Measurements from ENCODE around the gene RNPS1.
"Not testable (repeated sequence)": the region's sequence is repeated elsewhere in the genome, so short reads cannot be mapped to it uniquely, and the experiment has no call there.

Gene RNPS1

DNA sequence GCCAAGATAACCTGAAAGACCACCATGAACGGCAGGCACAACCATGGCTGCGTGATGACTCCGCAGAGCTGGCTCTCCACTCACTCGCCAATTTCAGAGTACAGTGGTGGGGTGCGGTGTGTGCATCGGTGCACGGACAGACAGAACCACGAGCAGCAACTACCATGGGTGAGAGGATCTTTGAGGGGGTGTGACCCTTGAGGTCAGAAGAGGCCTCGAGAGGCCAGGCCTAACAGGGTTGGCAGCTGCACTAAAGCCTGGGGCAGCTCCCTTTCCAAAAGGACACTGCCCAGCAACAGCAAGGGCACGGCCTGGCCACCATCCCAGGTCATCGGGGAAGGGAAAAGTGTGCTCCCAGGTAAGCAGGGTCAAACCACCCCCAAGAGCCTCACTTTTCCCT is 14.6 kb downstream of the RNPS1 start:
- DNase-seq: no peak

DNA sequence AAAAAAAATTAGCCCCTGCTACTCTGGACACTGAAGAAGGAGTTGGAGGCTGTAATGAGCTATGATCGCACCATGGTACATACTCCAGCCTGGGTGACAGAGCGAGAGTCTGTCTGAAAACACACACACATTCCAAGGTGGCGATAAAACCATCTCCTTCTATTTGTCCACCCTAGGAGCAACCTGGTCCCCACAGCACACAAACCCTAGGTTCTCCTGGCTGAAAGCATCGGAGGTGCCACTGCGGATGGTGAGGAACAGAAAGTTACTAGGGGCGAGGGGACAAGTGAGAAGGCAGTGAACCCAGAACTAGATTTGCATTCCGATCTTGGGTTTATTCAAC is 15.1 kb downstream of the RNPS1 start:
- no peak for DNase-seq

DNA sequence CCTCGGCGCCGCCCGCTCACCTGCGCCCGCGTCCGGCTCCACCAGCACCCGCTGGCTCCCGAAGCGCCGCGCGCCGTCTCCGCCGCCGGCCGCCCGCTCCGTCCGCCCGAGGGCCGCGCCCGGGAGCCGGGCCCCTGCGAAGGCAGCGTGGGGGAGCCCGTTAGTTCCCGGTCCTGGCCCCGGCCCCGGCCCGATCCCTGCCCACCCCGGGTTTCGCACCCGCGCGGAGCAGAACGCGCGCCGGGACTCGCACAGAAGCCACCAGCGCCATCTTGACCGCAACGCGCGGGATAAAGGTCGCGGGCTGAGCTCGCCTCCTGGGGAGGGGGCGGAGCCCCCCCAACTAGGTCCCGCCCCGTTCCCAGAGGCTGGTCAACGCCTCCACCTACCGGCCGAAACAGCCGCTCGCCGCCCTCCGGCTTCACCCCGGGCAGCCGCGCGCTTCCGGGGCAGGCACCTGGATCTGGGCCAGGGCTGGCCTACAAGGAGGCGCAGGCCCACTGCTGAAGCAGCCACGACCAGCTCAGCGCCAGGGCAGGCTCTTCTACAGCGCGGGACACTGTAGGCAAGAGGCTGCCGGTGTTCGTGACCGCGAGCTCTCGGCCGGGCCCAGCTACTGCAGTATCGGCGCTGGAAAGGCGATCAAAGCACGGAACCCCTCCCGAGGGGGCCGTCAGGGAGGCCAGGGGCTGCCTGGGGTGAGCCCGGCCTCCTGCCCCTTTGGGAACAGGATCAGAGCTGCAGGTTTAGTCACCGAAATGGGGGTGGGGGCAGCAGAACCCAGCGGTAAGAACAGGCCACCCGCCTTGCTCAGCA is 16.4 kb downstream of the RNPS1 start, which contains the start of gene ECI1:
TSS of gene ECI1 (minus strand) at position 292 of the 816 bp plus-strand sequence. CDS start at position 271, 21 bp downstream.
- peak; percentile 92 to 98 (median 95) for DNase-seq

DNA sequence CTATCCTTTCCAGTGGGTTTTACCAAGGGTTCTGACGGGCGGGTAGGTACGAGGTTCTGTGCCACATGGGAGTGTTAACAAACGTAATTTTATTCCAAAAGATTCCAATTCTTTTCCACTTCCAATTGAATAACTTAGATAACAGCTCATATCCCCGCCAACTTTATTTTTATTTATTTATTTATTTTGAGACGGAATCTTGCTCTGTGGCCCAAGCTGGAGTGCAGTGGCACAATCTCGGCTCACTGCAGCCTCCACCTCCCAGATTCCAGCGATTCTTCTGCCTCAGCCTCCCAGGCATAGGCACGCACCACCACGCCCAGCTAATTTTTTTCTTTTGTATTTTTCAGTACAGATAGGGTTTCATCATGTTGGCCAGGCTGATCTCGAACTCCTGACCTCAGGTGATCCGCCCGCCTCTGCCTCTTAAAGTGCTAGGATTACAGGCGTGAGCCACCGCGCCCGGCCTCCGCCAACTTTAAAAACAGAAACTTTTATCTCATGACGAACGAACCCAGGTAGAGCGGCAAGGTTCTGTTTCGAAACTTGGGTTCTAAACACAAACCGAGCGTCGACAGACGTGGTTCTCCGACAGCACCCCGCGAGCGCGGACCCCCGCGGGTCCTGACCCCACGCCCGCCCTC is 17.2 kb downstream of the RNPS1 start:
- DNase-seq: peak in 1 of 3 experiments; percentile 72

DNA sequence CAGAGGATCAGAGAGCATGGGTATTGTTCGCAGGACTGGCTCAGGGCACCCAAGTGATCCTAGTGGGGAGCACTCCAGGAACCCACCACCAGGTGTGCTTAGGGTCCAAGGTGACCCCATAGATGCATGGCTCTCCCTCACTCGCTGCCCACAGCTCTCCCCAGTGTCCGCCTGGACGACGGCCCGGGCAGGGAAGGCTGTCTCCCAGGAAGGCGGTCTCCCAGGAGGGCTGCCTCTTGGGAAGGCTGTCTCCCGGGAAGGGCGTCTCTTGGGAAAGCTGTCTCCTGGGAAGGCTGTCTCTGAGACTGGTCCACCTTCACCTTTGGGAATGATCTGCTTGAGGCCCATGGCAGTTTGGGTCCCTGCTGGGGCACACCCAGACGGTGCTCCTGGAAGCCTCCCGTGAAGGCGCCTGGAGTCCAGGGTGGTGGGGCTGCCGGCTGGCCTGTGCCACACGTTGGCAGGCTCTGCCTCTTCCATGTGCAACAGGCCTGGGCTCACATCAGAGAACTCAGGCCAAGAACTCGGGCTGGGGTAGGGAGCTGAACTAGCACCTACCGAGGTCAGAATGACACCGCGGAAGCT is 21.5 kb downstream of the RNPS1 start:
- DNase-seq: no peak

DNA sequence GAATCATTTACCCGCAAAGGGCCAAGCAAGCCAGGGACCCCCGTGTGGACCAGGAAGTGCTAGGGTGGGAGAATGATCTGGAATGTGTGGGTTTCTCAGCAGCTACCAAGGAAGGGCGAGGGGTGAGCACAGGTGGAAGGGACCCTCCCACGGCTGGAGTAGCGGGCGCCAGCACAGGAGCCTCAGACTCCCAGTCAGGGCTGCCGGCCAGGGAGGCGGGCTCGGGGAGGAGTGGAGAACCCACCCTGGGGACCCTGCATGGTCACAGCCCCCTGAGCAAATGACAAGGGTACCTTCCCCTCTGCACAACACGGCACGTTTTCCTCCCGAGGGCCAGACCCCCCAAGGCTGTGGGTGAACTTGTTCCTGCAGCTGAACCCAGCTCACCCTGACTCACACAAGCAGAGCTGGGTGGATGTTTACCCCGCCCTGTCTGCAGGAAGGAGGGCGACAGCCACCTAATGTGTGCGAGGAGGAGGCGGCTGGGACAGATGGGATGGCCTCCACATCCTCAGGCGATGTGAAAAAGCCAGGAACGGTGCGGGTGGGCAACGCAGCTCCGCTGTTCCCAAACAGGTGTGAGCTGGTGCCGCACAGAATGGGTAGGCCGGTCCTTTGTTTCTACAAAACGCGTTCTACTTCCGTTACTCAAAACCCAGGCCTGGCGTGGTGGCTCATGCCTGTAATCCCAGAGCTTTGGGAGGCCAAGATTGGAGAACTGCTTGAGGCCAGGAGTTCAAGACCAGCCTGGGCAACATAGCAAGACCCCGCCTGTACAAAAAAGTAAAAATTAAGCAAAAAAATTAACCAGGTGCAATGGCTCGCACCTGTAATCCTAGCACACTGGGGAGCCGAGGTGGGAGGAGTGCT is 22.8 kb downstream of the RNPS1 start:
- no peak for DNase-seq

DNA sequence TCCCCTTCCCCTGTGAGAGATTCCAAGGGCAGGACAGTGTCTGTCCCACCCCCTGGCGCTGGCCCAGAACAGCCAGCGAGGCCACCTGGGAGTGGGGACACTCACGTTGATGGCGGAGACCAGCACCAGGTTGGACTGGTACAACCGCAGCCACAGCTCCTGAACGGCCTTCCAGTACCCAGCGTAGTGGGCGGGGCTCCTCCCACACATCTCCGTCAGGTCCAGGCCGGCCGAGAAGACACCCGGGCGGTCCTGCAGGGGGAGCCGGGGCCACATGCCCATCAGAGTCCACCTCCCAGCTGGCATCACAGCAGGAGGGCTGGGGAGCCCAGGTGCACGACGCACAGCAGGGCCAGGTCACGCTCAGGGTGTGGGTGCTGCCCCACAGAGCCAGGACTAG is 23.6 kb downstream of the RNPS1 start:
- DNase-seq: peak in 1 of 3 experiments; percentile 29

DNA sequence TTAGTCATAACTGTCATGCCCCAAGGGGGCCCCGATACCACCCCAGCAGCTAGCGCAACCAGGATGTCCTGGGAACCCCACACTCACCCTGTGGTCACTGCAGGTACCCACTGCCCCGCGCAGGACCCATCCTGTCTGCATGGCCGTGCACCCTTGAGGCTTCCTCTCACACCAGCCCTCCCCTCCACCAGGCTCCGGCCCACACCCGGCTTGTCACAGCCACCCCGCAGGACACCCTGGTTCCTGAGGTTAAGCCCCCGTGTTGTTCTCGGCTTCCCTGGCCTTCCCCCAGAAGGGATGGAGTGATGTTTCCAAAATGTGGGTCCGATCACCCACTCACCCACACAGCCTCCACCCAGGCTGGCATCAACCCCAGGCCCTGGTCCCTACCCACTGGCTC is 24.1 kb downstream of the RNPS1 start:
- DNase-seq: no peak

DNA sequence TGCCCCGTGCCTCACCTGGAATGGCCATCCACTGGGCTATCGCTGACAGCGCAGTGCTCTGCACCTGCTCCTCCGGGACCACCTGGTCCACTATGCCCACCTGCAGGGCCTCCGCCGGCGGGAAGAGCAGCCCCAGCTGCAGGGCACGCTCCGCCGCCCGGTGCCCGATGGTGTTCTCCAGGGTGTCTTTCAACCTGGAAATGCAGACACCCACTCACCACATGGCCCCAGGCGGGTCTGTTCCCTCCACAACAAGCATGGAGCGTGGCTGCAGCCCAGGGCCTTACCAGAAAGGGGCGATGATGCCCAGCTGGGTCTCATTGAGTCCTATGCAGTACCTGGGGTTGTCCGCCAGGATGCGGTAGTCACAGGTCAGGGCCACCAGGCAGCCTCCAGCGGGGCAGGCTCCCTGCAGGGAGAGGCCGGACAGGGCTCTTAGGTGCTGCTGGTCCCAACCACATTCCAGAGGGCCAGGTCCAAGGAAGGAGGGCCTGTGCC is 24.8 kb downstream of the RNPS1 start:
- DNase-seq: no peak

DNA sequence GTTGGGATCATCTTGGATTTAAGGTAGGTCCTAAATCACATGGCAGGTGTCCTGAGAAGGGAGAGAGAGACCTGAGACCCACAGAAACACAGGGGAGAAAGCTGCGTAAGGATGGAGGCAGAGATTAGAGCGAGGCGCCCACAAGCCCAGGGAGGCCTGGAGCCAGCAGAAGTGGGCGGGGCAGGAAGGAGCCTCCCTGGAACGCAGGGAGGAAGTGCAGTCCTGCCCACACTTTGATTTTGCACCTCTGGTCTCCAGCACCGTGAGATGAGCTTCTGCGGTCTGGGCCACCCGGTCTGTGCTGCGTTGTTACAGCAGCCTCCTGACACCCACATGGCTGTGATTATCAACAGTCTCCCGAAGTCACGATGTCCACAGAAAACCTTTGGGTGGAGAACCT is 25.3 kb downstream of the RNPS1 start:
- no peak for DNase-seq

DNA sequence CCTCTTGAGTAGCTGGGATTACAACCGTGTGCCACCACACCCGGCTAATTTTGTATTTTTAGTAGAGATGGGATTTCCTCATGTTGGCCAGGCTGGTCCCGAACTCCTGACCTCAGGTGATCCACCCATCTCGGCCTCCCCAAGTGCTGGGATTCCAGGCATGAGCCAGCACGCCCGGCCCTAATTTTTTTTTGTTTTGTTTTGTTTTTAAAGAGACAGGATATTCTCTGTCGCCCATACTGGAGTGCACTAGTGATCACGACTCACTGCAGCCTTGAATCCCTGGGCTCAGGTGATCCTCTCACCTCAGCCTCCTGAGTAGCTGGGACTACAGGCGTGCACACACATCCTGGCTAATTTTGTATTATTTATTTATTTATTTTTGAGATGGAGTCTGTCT is 27.6 kb downstream of the RNPS1 start:
- DNase-seq: not testable (repeated sequence)

DNA sequence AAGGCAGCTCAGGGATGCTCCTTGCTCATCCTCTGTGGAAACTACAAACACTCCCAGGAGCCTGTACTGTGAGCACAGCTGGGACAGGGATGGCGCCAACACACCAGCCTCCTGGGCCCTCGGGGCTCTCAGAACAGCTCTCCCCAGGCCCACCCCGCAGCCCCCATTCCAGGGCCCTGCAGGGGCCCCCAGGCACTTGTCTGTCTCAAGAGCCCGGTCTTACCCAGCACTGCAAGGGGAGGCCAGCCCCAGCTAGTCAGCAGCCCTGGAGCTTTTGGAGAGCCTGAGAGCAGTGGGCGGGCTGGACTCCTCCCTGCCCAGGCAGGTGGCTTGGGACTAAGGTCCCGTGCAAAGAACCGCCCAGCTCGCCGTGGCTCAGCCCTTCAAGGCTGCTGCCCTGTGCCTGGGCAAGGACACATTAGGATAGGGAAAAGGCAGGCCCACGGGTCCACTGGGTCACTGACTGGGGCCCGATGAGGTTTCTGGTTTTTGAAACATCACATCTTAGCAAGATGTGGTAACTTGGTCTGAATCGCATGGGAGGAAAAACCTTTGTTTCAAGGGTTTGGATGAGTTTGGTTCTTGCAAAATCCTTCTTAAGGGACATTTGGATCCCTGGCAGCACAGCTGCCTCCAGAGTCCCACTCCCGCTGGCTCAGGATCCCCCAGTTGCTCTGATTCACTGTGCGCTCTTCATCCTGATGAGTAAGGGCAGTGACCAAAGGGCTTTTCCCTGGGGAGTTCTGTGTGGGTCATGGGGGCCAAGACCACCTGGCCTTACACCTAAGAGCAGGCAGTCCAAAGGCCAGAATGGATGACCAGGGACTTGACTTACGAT is 28.9 kb downstream of the RNPS1 start:
- DNase-seq: peak in 1 of 3 experiments; percentile 69

DNA sequence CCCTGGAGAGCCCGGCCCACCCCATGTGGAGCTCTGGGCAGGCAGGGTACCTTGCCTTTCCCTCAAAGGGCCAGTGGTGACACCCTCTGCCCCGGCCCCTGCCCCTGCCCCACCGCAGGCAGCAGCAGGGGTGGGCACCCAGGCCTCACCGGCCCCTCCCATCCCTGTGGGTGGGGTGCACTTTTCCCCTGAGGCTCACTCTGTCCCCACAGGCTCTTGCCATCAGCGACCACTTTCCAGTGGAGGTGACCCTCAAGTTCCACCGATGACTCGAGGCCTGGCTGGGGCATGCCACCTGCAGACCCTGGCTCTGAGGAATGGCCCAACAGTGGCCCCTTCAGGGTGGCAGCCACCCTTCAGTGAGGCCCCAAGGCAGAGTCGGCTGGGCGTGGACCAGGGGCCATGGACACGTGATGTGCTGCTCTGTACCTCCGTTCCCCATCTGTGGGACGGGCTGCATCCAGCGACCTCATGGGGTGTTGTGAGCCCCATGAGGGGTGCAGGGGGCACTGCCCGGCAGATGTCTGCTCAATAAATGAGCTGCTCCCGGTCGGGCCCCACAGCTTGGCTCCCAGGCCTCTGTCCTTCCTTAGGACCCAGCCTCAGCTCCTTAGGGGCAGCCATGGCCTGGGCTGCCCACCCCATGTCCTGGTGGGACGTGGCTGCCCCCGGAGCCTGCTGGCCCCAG is 29.6 kb downstream of the RNPS1 start:
- DNase-seq: no peak

DNA sequence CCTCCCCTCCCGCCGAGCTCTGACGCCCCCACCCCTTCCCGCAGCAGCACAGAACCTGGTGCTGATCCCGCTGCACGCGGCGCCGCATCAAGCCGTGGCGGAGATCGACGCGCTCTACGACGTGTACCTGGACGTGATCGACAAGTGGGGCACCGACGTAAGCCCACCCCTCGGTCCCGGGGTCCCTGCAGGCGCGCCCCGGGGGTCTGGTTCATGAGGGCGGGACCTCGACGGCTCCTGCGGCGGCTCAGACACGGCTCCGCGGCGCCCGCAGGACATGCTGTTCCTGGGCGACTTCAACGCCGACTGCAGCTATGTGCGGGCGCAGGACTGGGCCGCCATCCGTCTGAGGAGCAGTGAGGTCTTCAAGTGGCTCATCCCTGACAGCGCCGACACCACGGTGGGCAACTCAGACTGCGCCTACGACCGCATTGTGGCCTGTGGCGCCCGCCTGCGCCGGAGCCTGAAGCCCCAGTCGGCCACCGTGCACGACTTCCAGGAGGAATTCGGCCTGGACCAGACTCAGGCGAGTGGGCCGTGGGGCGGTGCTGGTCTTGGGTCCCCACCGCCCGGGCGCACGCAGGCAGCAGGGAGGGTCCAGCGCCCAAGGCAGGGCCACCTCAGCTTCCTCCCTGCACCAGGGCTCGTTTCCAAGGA is 30.3 kb downstream of the RNPS1 start:
- no peak for DNase-seq

DNA sequence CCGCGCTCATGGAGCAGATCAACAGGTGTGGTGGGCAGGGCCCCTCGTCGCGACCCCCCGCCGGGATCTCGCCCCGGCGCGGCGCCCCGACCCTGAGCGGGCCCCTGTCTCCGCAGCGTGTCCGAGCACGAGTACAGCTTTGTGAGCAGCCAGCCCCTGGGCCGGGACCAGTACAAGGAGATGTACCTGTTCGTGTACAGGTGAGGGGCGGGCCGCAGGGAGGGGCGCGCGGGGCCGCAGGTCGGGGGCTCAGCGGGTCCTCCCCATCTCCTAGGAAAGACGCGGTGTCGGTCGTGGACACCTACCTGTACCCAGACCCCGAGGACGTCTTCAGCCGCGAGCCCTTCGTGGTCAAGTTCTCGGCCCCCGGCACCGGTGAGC is 30.8 kb downstream of the RNPS1 start:
- no peak for DNase-seq

DNA sequence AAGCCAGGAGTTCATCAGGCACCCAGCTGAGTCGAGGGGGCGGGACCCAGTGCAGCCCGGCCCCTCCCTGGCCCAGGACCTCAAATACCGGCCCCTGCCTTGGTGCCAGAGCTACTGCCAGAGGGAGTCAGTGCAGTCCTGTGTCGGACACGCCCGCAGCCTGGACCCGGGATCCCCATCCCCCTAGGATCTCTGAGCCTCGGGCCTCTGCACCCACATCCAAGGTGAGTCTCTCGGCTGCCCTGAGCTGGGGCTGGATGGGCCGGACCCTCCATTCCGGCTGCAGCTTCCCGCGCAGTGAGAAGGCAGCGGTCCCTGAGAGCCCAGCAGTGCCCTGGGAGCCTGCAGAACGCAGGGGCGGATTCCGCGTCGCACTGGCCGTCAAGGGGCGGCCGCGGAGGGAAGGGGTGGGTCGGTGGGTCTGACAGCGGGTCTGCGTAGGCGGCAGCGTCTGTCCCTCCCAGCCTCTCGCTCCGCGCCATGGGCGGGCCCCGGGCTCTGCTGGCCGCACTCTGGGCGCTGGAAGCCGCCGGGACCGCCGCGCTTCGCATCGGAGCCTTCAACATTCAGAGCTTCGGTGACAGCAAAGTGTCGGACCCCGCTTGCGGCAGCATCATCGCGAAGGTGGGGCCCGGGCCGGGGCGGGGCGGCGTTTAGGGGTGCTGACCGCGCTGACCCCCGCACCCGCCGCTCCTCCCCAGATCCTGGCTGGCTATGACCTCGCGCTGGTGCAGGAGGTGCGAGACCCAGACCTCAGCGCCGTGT is 31.4 kb downstream of the RNPS1 start, which contains the start of gene DNASE1L2:
TSS of gene DNASE1L2 (plus strand) at position 108 of the 765 bp plus-strand sequence. CDS start at position 481, 373 bp downstream.
- no peak for DNase-seq

DNA sequence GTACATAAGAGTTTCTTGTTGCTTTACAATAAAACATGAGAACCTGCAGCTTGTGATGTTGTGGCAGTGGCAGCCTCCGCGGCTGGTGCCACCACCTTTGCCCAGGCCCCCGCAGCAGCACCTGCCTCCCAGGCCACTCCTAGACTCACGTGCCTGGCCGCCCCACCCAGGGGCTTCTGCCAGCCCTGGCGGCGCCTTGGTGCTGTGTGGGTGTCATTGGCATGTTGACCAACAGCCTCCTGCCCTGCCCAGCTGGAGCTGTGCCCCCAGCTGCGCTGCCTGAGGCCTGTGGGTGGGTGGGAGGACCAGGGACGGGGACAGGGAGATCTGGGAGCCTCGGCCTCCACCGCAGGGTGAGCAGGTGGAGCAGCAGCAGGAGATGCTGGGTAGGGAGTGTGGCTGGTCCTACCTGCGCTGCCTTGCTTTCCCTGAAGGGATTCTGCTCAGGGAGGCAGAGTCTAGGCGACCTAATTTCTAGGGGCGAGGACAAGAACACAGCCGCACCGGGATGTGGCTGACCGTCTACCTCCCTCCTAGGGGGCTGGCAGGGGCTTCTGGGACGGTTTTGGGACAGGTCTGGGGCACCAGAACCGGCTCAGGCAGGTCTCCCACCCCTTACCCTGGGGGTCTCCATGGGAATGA is 32.1 kb downstream of the RNPS1 start:
- peak in 1 of 3 experiments; percentile 21 for DNase-seq

DNA sequence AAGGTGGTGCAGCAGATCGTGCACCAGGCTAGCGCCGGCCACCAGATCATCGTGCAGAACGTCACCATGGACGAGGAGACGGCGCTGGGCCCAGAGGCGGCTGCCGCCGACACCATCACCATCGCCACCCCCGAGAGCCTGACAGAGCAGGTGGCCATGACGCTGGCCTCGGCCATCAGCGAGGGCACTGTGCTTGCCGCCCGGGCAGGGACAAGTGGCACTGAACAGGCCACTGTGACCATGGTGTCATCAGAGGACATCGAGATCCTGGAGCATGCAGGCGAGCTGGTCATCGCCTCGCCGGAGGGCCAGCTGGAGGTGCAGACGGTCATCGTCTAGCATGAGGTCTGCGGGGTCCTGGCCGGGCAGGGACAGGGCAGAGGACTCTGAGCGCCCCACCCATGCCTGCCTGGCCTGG is 32.7 kb downstream of the RNPS1 start:
- no peak for DNase-seq

DNA sequence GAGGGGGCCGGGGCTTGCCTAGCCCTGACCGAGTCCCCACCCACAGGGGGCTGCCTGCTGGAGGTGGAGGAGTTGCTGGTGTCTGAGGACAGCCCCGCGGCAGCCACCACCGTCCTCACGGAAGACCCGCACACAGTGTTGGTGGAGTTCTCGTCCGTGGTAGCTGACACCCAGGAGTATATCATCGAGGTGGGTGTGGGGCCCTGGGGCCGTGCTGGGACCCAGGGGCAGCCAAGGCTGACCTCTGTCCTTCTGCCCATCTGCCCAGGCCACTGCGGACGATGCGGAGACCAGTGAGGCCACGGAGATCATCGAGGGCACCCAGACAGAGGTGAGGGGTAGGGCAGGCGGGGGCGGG is 33.1 kb downstream of the RNPS1 start:
- no peak for DNase-seq
